CD14-positive monocyte (primary cell): Measurements from ENCODE around the gene ROBO4. TPM values are rescaled to one million over a fixed set of nuclear protein-coding genes. Genes with fewer than 3 reads are reported as not detected.

ENCODE experiments used
- DNase-seq, 3 donors: peaks; one replicate each; pipeline ENCODE4 v3.0.0-alpha.2; 2011 to 2022
- H2AFZ ChIP-seq: 2 replicates; pipeline ENCODE4 v1.6.0; 2012; ENCODE audit warnings: mild to moderate bottlenecking, low read depth, low read length, inconsistent platforms; ENCODE audit not compliant: insufficient read depth, poor library complexity, severe bottlenecking
- H3K27ac ChIP-seq, 2 donors: 1 replicate in 1 of 2; 2 replicates in 1 of 2; pipeline ENCODE4 v1.5.1; 2012 to 2013; ENCODE audit warnings: low read length in 2 of 2, control low read depth in 1 of 2, inconsistent platforms in 1 of 2, low read depth in 1 of 2, mild to moderate bottlenecking in 1 of 2
- H3K27me3 ChIP-seq, 2 donors: one replicate each; pipeline versions ENCODE4 v1.6.0 to v1.6.1; 2011 to 2013; ENCODE audit warnings: low read length in 2 of 2; ENCODE audit not compliant: control insufficient read depth in 2 of 2, insufficient read depth in 2 of 2
- H3K36me3 ChIP-seq, 2 donors: replicated peaks in 1 of 2; 1 replicate in 1 of 2; 2 replicates in 1 of 2; pipeline versions ENCODE4 v1.5.1 to v1.6.1; 2012 to 2013; ENCODE audit warnings: low read length in 2 of 2, control low read depth in 1 of 2, inconsistent platforms in 1 of 2, mild to moderate bottlenecking in 1 of 2; ENCODE audit not compliant: insufficient read depth in 2 of 2, control insufficient read depth in 1 of 2
- H3K4me1 ChIP-seq, 2 donors: 1 replicate in 1 of 2; 2 replicates in 1 of 2; pipeline versions ENCODE4 v1.5.1 to v1.6.1; 2012 to 2013; ENCODE audit warnings: low read length in 2 of 2, control low read depth in 1 of 2, inconsistent platforms in 1 of 2, mild to moderate bottlenecking in 1 of 2, moderate library complexity in 1 of 2; ENCODE audit not compliant: insufficient read depth in 2 of 2, control insufficient read depth in 1 of 2
- H3K4me2 ChIP-seq: replicated peaks from 2 replicates; pipeline ENCODE3; 2012; ENCODE audit warnings: low read length, moderate library complexity, mild to moderate bottlenecking; ENCODE audit not compliant: poor library complexity, severe bottlenecking; ENCODE audit errors: extremely low read depth
- H3K4me3 ChIP-seq, 3 experiments: fragments of 200-600 bp in 1 of 3; sonication (generic) in 1 of 3; replicated peaks in 1 of 3; 1 replicate in 2 of 3; 2 replicates in 1 of 3; pipeline ENCODE4 v1.5.1; 2011 to 2013; ENCODE audit warnings: low read length in 3 of 3, mild to moderate bottlenecking in 3 of 3, control low read depth in 2 of 3, low read depth in 2 of 3, inconsistent platforms in 1 of 3, moderate library complexity in 1 of 3
- H3K79me2 ChIP-seq: 2 replicates; pipeline ENCODE4 v1.6.0; 2012; ENCODE audit warnings: mild to moderate bottlenecking, control low read depth, inconsistent platforms, low read length, moderate library complexity; ENCODE audit not compliant: insufficient read depth
- H3K9ac ChIP-seq: 2 replicates; pipeline ENCODE4 v1.6.0; 2017; ENCODE audit warnings: low read length, mild to moderate bottlenecking; ENCODE audit not compliant: insufficient read depth, poor library complexity, severe bottlenecking
- H3K9me3 ChIP-seq, 2 donors: replicated peaks in 1 of 2; 1 replicate in 1 of 2; 2 replicates in 1 of 2; pipeline versions ENCODE4 v1.5.1 to v1.6.1; 2012 to 2013; ENCODE audit warnings: low read length in 2 of 2, control low read depth in 1 of 2; ENCODE audit not compliant: control insufficient read depth in 1 of 2, insufficient read depth in 1 of 2
- H4K20me1 ChIP-seq: 2 replicates; pipeline ENCODE4 v1.6.0; 2012; ENCODE audit warnings: mild to moderate bottlenecking, low read length, control low read depth, moderate library complexity; ENCODE audit not compliant: insufficient read depth
- H3K27ac Mint-ChIP-seq, 7 donors: one replicate each; pipeline ENCODE4 v1.8.0; 2020; ENCODE audit warnings: mild to moderate bottlenecking in 7 of 7, mixed read lengths in 7 of 7, moderate library complexity in 6 of 7, inconsistent platforms in 2 of 7
- H3K27me3 Mint-ChIP-seq, 3 donors: one replicate each; pipeline ENCODE4 v1.8.0; 2021 to 2022; ENCODE audit warnings: low read depth in 3 of 3, mild to moderate bottlenecking in 3 of 3, mixed read lengths in 3 of 3, moderate library complexity in 3 of 3, inconsistent platforms in 1 of 3
- H3K36me3 Mint-ChIP-seq, 2 donors: one replicate each; pipeline ENCODE4 v1.8.0; 2020; ENCODE audit warnings: mixed read lengths in 2 of 2, inconsistent platforms in 1 of 2, mild to moderate bottlenecking in 1 of 2
- H3K4me1 Mint-ChIP-seq: one replicate; pipeline ENCODE4 v1.8.0; 2020; ENCODE audit warnings: mild to moderate bottlenecking, mixed read lengths
- H3K4me3 Mint-ChIP-seq, 2 donors: one replicate each; pipeline ENCODE4 v1.8.0; 2020; ENCODE audit warnings: mild to moderate bottlenecking in 2 of 2, mixed read lengths in 2 of 2, moderate library complexity in 1 of 2
- H3K9me3 Mint-ChIP-seq, 7 donors: one replicate each; pipeline ENCODE4 v1.8.0; 2020 to 2022; ENCODE audit warnings: mixed read lengths in 7 of 7, mild to moderate bottlenecking in 6 of 7, moderate library complexity in 6 of 7, inconsistent platforms in 2 of 7
- WGBS: methylation state at CpG from one replicate; pipeline ENCODE4 v1.1.5; 2013; ENCODE audit warnings: missing lambda C conversion rate; ENCODE audit not compliant: insufficient coverage; 5-methylcytosine and 5-hydroxymethylcytosine counted together
- intact Hi-C, 2 donors: fragments of 100-400 bp; cut with micrococcal nuclease; formaldehyde crosslinking; loops; one replicate each; pipeline versions ENCODE4 v1.15.0 to v1.15.1; 2023
- polyA plus RNA-seq, 3 donors: library from polyadenylated mRNA; depleted of rRNA in 1 of 3; unstranded in 2 of 3; stranded (reverse) in 1 of 3; fragments of 300-500 nt in 2 of 3; fragments of >200 nt in 1 of 3; fragmentation: Illumina TruSeq in 2 of 3; gene quantifications; 1 replicate in 2 of 3; 2 replicates in 1 of 3; pipeline ENCODE4 v1.2.3, GENCODE V29; 2012 to 2021
- TF ChIP-seq, protein P1 (sequence below): fragments of 200-600 bp; IDR thresholded peaks from one replicate; pipeline ENCODE4 v1.8.0; 2022; ENCODE audit warnings: antibody characterized with exemption, mild to moderate bottlenecking

ROBO4 gene
- polyA plus RNA-seq, 3 donors: 0.19 to 0.20 TPM; not detected in 1

DNA sequence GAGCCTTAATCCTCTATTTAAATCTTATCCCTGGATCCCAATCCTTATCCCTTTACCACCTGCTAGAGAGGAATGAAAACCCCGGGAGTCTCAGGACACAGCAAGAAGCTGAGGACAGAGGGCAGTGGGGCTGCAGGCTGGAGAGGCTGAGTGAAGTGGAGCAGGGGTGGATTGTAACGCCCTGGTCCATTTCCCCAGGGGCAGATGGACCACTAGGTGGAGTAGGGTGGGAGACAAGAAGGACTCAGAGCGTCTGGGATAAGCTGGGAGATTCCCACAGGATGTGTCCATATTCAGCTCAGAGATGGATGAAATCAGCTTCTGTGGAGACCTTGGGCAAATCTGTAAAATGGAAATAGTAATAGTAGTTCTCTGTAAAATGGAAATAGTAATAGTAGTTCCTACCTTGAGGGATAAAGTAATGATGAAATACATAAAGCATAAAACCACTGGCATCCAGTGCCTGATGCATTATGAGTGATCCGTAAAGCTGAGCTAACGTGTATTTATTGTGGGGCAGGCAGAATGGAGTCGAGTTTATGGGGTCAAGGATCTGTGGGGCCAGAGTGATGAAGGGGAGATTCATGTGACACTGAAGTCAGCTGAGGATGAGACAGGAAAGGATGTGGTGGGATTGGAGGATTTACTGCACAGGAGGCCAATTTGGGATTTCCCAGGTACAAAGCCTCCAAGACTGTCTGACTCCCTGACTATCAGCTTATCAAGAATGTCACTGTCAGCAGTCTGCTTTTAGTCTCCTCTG lies 1.9 kb upstream of the ROBO4 start:
- peaks cover 2 to 13% (median 3%) of the 10 kb centered on the region in 3 donors for H3K27me3 Mint-ChIP-seq
- Histone ChIP-seq H2AFZ (no peak overlapping the region), H3K9ac (no peak overlapping the region)

DNA sequence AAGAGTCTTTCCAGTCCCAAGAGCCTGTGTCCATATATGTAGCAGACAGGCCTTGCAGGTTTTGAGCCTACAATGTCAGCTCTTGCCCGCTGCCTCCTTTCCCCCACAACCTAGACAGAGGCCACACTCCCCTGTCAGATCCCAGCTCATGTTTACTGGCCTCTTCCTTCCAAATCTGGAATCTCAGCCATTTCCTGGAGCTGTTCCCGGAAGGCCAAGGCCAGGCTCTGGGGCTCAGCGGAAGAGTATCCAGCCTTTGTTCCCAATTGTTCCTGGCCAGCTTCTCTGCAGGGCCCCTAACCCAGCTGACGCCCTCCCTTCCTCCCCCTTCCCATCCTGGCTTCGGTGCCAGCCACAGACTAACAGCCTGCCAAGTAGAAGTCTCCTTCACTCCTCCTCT lies 1.0 kb upstream of the ROBO4 start:
- no peak for DNase-seq
- Histone ChIP-seq H3K9ac (no peak overlapping the region), H3K79me2 (no peaks in the 10 kb centered on the region), H3K27me3 (peaks cover 0 to 2% of the 10 kb centered on the region in 2 donors), H3K27ac (no peak overlapping the region), H2AFZ (no peak overlapping the region), H3K4me2 (no peak overlapping the region), H3K4me3 (no peak overlapping the region), H3K9me3 (no peaks in the 10 kb centered on the region), H4K20me1 (no peaks in the 10 kb centered on the region), H3K4me1 (peaks cover 11 to 16% of the 10 kb centered on the region in 2 donors), H3K36me3 (no peaks in the 10 kb centered on the region)
- 63% methylated on average over 5 of the region's 5 CpGs for WGBS
- H3K4me3 Mint-ChIP-seq: no peak overlapping the region
- no peaks in the 10 kb centered on the region for H3K36me3 Mint-ChIP-seq
- no peak overlapping the region for H3K27ac Mint-ChIP-seq
- no peaks in the 10 kb centered on the region for H3K9me3 Mint-ChIP-seq
- intact Hi-C loops: no loop called here
- TF ChIP-seq, protein P1, sequence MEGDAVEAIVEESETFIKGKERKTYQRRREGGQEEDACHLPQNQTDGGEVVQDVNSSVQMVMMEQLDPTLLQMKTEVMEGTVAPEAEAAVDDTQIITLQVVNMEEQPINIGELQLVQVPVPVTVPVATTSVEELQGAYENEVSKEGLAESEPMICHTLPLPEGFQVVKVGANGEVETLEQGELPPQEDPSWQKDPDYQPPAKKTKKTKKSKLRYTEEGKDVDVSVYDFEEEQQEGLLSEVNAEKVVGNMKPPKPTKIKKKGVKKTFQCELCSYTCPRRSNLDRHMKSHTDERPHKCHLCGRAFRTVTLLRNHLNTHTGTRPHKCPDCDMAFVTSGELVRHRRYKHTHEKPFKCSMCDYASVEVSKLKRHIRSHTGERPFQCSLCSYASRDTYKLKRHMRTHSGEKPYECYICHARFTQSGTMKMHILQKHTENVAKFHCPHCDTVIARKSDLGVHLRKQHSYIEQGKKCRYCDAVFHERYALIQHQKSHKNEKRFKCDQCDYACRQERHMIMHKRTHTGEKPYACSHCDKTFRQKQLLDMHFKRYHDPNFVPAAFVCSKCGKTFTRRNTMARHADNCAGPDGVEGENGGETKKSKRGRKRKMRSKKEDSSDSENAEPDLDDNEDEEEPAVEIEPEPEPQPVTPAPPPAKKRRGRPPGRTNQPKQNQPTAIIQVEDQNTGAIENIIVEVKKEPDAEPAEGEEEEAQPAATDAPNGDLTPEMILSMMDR: no peak
- H3K27me3 Mint-ChIP-seq: peaks cover 2 to 13% (median 3%) of the 10 kb centered on the region in 3 donors
- H3K4me1 Mint-ChIP-seq: peaks cover 19% of the 10 kb centered on the region

More for the DNA sequence above, 1.9 kb upstream of the ROBO4 start:
- H3K4me3 ChIP-seq: no peak overlapping the region
- H3K79me2 ChIP-seq: no peaks in the 10 kb centered on the region
- TF ChIP-seq, protein P1: no peak
- H3K27me3 ChIP-seq: peaks cover 0 to 2% of the 10 kb centered on the region in 2 donors
- no peaks in the 10 kb centered on the region for H3K9me3 ChIP-seq
- H3K4me1 ChIP-seq: peaks cover 11 to 16% of the 10 kb centered on the region in 2 donors
- no peak overlapping the region for H3K27ac ChIP-seq
- Mint-ChIP-seq H3K9me3 (no peaks in the 10 kb centered on the region), H3K4me1 (peaks cover 19% of the 10 kb centered on the region), H3K4me3 (no peak overlapping the region), H3K27ac (no peak overlapping the region), H3K36me3 (no peaks in the 10 kb centered on the region)
- no peak overlapping the region for H3K4me2 ChIP-seq
- no peaks in the 10 kb centered on the region for H3K36me3 ChIP-seq
- no peaks in the 10 kb centered on the region for H4K20me1 ChIP-seq
- intact Hi-C loops: no loop called here
- no peak for DNase-seq
- 87% methylated on average over 5 of the region's 6 CpGs for WGBS
